Vagina (tissue), 2 donors: ENCODE data around the gene PXDN. TPM values are rescaled to one million over a fixed set of nuclear protein-coding genes. Genes with fewer than 3 reads are reported as not detected.

Experiments
- DNase-seq, 2 donors: peaks; one replicate each; pipeline ENCODE4 v3.0.0-alpha.2; 2017; ENCODE audit errors: extremely low spot score in 2 of 2
- H3K27ac ChIP-seq: fragments of 200-600 bp; sonication (generic); one replicate; pipeline ENCODE4 v1.5.1; 2019
- H3K27me3 ChIP-seq: fragments of 200-600 bp; sonication (generic); one replicate; pipeline ENCODE4 v1.5.1; 2019
- H3K36me3 ChIP-seq, 2 donors: fragments of 200-600 bp; sonication (generic); one replicate each; pipeline ENCODE4 v1.5.1; 2017 to 2019
- H3K4me1 ChIP-seq: fragments of 200-600 bp; sonication (generic); one replicate; pipeline ENCODE4 v1.5.1; 2019
- H3K4me3 ChIP-seq, 2 donors: fragments of 200-600 bp; sonication (generic); 1 replicate in 1 of 2; 2 replicates in 1 of 2; pipeline ENCODE4 v1.5.1; 2016 to 2019
- H3K9me3 ChIP-seq: fragments of 200-600 bp; sonication (generic); one replicate; pipeline ENCODE4 v1.5.1; 2019
- POLR2A ChIP-seq, 2 donors: fragments of 450-650 bp; IDR thresholded peaks; one replicate each; pipeline ENCODE4 v1.6.1; 2017; ENCODE audit warnings: antibody characterized with exemption in 2 of 2, mild to moderate bottlenecking in 2 of 2, moderate library complexity in 2 of 2
- POLR2AphosphoS5 ChIP-seq, 2 donors: sonication (generic); formaldehyde crosslinking; IDR thresholded peaks; one replicate each; pipeline ENCODE4 v1.9.0; 2017; ENCODE audit warnings: antibody characterized with exemption in 2 of 2, mild to moderate bottlenecking in 2 of 2, low read depth in 1 of 2; ENCODE audit not compliant: insufficient read depth in 1 of 2
- intact Hi-C: fragments of 100-400 bp; cut with DNase I; formaldehyde crosslinking; loops from one replicate; pipeline ENCODE4 v1.15.1; 2023
- total RNA-seq: library from RNA; depleted of rRNA; stranded (reverse); fragments of >200 nt; gene quantifications from one replicate; pipeline ENCODE4 v1.2.3, GENCODE V29; 2016
- TF ChIP-seq, protein P1 (sequence below), 3 experiments: fragments of 450-650 bp in 2 of 3; fragments of 200-600 bp in 1 of 3; sonication (generic) in 1 of 3; IDR thresholded peaks; one replicate each; pipeline ENCODE4 v1.5.1; 2017 to 2019; ENCODE audit warnings: antibody characterized with exemption in 3 of 3, mild to moderate bottlenecking in 2 of 3, moderate library complexity in 2 of 3

PXDN gene
- total RNA-seq, 1 donor from 2014 or later: 33.6 TPM

GRCh38 chr2:1603521-1603920 is 140.8 kb downstream of the PXDN start:
- TF ChIP-seq, protein P1, sequence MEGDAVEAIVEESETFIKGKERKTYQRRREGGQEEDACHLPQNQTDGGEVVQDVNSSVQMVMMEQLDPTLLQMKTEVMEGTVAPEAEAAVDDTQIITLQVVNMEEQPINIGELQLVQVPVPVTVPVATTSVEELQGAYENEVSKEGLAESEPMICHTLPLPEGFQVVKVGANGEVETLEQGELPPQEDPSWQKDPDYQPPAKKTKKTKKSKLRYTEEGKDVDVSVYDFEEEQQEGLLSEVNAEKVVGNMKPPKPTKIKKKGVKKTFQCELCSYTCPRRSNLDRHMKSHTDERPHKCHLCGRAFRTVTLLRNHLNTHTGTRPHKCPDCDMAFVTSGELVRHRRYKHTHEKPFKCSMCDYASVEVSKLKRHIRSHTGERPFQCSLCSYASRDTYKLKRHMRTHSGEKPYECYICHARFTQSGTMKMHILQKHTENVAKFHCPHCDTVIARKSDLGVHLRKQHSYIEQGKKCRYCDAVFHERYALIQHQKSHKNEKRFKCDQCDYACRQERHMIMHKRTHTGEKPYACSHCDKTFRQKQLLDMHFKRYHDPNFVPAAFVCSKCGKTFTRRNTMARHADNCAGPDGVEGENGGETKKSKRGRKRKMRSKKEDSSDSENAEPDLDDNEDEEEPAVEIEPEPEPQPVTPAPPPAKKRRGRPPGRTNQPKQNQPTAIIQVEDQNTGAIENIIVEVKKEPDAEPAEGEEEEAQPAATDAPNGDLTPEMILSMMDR (IDR thresholded peaks at IDR 0.05): no peak
- TF ChIP-seq POLR2A (IDR thresholded peaks at IDR 0.05) (no peak), POLR2AphosphoS5 (IDR thresholded peaks at IDR 0.05; ENCODE audit: insufficient read depth in 1 of 2, low read depth in 1 of 2) (no peak)
- Histone ChIP-seq H3K4me1 (peaks cover 34% of the 10 kb centered on the region), H3K9me3 (no peaks in the 10 kb centered on the region), H3K27me3 (no peaks in the 10 kb centered on the region), H3K4me3 (no peak overlapping the region), H3K36me3 (no peaks in the 10 kb centered on the region), H3K27ac (no peak overlapping the region)
- no peak for DNase-seq
- intact Hi-C loops: no loop called here

GRCh38 chr2:1603059-1603458 is 141.3 kb downstream of the PXDN start:
- no peaks in the 10 kb centered on the region for H3K27me3 ChIP-seq

GRCh38 chr2:1602278-1603010 is 141.9 kb downstream of the PXDN start:
- Histone ChIP-seq H3K27ac (no peak overlapping the region), H3K9me3 (no peaks in the 10 kb centered on the region), H3K27me3 (no peaks in the 10 kb centered on the region), H3K36me3 (no peaks in the 10 kb centered on the region), H3K4me1 (peaks cover 34% of the 10 kb centered on the region), H3K4me3 (no peak overlapping the region)
- TF ChIP-seq, protein P1 (IDR thresholded peaks at IDR 0.05): no peak
- TF ChIP-seq POLR2A (IDR thresholded peaks at IDR 0.05) (no peak), POLR2AphosphoS5 (IDR thresholded peaks at IDR 0.05; ENCODE audit: insufficient read depth in 1 of 2, low read depth in 1 of 2) (no peak)
- intact Hi-C loops: no loop called here
- DNase-seq: no peak

More at GRCh38 chr2:1603059-1603458, 141.3 kb downstream of the PXDN start:
- no peak overlapping the region for H3K27ac ChIP-seq
- no peak overlapping the region for H3K4me3 ChIP-seq
- intact Hi-C loops: no loop called here
- H3K4me1 ChIP-seq: peaks cover 34% of the 10 kb centered on the region
- TF ChIP-seq, protein P1 (IDR thresholded peaks at IDR 0.05): no peak
- TF ChIP-seq POLR2AphosphoS5 (IDR thresholded peaks at IDR 0.05; ENCODE audit: insufficient read depth in 1 of 2, low read depth in 1 of 2) (no peak), POLR2A (IDR thresholded peaks at IDR 0.05) (no peak)
- H3K36me3 ChIP-seq: no peaks in the 10 kb centered on the region
- no peak for DNase-seq
- no peaks in the 10 kb centered on the region for H3K9me3 ChIP-seq

DNA sequence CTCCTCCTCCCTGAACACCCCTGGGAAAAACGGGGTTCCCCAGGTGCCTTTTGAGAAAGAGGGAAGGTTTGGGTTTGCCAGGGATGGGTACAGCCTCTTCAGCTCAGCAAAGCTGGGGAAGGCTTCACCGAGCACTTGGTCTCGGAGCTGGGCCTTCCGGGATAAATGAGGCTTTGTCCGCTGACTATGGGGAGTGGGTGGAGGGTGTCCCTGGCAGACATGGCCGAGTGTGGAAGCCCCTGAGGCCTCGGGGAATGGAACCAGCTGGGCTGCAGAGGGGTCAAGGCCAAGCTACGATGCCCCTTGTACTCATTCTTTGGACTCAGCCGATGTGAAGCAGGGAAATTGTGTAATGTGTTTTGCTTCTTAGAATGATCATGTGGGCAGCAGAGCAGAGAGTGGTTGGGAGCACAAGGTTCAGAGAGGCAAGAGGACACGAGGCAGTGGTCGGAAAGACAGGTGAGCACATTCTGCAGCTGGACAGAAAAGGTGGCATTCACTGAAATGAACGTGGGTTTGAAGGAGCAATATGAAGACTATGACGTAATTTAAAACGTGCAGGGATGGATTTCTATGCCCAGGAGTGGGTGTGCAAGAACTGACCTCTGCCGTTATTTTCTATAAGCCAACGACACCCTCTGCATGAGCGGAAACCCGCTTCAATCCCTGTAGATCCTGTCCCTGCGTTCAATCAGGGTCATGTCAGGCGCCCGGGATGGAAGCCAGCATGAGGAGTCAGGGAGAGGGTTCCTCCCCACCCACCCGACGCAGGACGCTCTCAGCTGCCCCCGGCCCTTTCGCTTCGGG is 142.6 kb downstream of the PXDN start:
- Histone ChIP-seq H3K27ac (peak overlapping the region; percentile 18), H3K9me3 (no peaks in the 10 kb centered on the region), H3K27me3 (no peaks in the 10 kb centered on the region), H3K4me3 (no peak overlapping the region), H3K4me1 (peaks cover 34% of the 10 kb centered on the region), H3K36me3 (no peaks in the 10 kb centered on the region)
- DNase-seq: no peak
- TF ChIP-seq POLR2A (IDR thresholded peaks at IDR 0.05) (no peak), POLR2AphosphoS5 (IDR thresholded peaks at IDR 0.05; ENCODE audit: insufficient read depth in 1 of 2, low read depth in 1 of 2) (peak in 1 of 2 donors; percentile 29)
- intact Hi-C loops: no loop called here

GRCh38 chr2:1601067-1601412 is 143.3 kb downstream of the PXDN start:
- DNase-seq: no peak
- Histone ChIP-seq H3K4me3 (no peak overlapping the region), H3K36me3 (no peaks in the 10 kb centered on the region), H3K9me3 (no peaks in the 10 kb centered on the region), H3K4me1 (peaks cover 32% of the 10 kb centered on the region), H3K27ac (peak overlapping the region; percentile 18), H3K27me3 (no peaks in the 10 kb centered on the region)
- intact Hi-C loops: no loop called here
- TF ChIP-seq POLR2A (IDR thresholded peaks at IDR 0.05) (no peak), POLR2AphosphoS5 (IDR thresholded peaks at IDR 0.05; ENCODE audit: insufficient read depth in 1 of 2, low read depth in 1 of 2) (no peak)
- TF ChIP-seq, protein P1 (IDR thresholded peaks at IDR 0.05): no peak
